Activated CD4-positive, alpha-beta T cell treated with anti-CD3 and anti-CD28 coated beads for 36 hours (primary cell): ENCODE data around the gene SOX6. TPM values are rescaled to one million over a fixed set of nuclear protein-coding genes. Genes with fewer than 3 reads are reported as not detected.

Source experiments
- ATAC-seq: fragments of 200-7000 bp; cut with Tn5 transposase; one replicate; pipeline ENCODE4 v1.10.0; 2021; ENCODE audit warnings: mild to moderate bottlenecking, moderate library complexity
- CTCF ChIA-PET: fragments of 350-600 bp; sonication (Branson Sonifier 250); formaldehyde crosslinking; loops from one replicate; lab custom pipeline; 2021; ENCODE audit warnings: antibody characterized with exemption; lab: Charles Lee
- POLR2A ChIA-PET: fragments of 350-600 bp; sonication (Branson Sonifier 250); formaldehyde crosslinking; loops from one replicate; lab custom pipeline; 2021; ENCODE audit warnings: antibody characterized with exemption, inconsistent platforms; lab: Charles Lee
- DNase-seq: peaks from one replicate; pipeline ENCODE4 v3.0.0-alpha.2; 2020
- H3K27ac Mint-ChIP-seq: one replicate; pipeline ENCODE4 v1.8.0; 2021; ENCODE audit warnings: mixed read lengths
- H3K27me3 Mint-ChIP-seq: one replicate; pipeline ENCODE4 v1.8.0; 2021; ENCODE audit warnings: mixed read lengths
- H3K36me3 Mint-ChIP-seq: one replicate; pipeline ENCODE4 v1.8.0; 2021; ENCODE audit warnings: low read depth, mixed read lengths
- H3K4me1 Mint-ChIP-seq: one replicate; pipeline ENCODE4 v1.8.0; 2021; ENCODE audit warnings: mixed read lengths
- H3K4me3 Mint-ChIP-seq: one replicate; pipeline ENCODE4 v1.8.0; 2021; ENCODE audit warnings: mild to moderate bottlenecking, moderate library complexity, mixed read lengths
- H3K9me3 Mint-ChIP-seq: one replicate; pipeline ENCODE4 v1.8.0; 2021; ENCODE audit warnings: low read depth, mixed read lengths
- intact Hi-C, 2 experiments: fragments of 100-400 bp; cut with DNase I in 1 of 2; cut with micrococcal nuclease in 1 of 2; formaldehyde crosslinking; loops; one replicate each; pipeline versions ENCODE4 v1.14.2 to v1.15.1; 2022 to 2024; cut with DNase I, micrococcal nuclease
- total RNA-seq, 2 experiments: library from RNA; stranded (reverse); gene quantifications; one replicate each; pipeline ENCODE4 v1.2.3, GENCODE V29; 2021

Gene SOX6
- total RNA-seq, 2 experiments from 2014 or later: 0.46 TPM; not detected in 1

DNA sequence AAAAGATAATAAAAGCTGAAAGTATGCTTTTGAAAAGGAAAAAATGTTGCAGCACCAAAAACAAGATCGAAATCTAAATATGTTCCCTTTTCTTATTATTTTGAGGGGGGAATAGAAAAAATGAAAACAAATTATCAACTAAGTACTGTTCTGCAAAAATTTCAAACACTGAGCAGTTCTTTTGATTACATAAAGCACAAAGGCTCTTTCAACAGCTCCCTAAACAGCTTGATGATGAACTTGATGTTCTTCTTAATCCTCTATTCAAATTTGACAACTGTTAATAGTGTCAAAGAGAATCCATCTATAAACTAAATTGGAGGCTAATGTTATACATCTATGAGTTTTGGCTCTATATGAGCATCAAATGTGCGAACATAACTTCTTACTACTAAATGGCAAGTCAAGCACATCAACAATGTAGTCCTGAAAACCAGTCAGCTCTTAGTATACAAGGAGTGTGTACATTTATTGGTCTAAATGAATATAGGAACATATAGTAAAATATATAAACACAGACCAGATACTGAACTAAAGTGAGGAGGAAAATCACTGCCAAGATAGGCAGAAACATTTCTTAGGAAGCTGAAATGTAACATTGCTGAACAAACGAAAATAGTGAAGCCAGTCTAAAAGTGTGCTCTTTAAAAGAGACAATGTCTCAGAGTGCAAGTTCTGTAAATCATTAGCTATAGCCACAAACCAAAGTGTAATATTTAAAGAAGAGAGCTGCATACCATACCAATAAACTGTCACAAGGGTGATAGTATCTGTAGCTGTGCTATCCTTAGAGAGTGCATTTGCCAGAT is 94.3 kb downstream of the SOX6 start:
- Mint-ChIP-seq H3K36me3 (no peaks in the 10 kb centered on the region), H3K27me3 (no peaks in the 10 kb centered on the region), H3K9me3 (peaks cover 2% of the 10 kb centered on the region), H3K4me3 (no peak overlapping the region), H3K4me1 (no peaks in the 10 kb centered on the region), H3K27ac (no peak overlapping the region)
- intact Hi-C loops: no loop called here
- ATAC-seq (no peak), DNase-seq (no peak)
- ChIA-PET CTCF (no interaction called here), POLR2A (no interaction called here)

DNA sequence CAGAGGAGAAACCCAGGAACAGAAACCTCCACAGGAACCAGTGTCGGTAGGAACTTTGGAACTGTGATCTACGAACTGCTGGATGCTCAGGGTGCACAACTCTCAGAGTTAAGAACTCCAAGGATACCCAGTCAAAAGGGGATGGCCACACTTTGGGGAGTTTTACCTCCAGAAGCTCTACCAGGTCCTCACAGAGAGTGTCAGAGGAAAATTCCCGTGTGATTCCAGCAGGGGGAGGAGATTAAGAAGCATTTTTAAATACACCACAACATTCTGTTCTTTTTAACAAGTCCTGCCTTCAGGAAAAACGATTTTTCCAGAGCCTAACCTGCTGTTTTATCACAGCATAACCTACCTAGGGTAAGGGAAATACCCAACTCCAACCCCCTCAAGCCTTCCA is 104.0 kb downstream of the SOX6 start:
- ATAC-seq (no peak), DNase-seq (no peak)
- no peak overlapping the region for H3K27ac Mint-ChIP-seq
- ChIA-PET CTCF (no interaction called here), POLR2A (no interaction called here)
- no peaks in the 10 kb centered on the region for H3K36me3 Mint-ChIP-seq
- no peaks in the 10 kb centered on the region for H3K27me3 Mint-ChIP-seq
- H3K4me3 Mint-ChIP-seq: no peak overlapping the region
- intact Hi-C loops: no loop called here
- H3K4me1 Mint-ChIP-seq: no peaks in the 10 kb centered on the region
- H3K9me3 Mint-ChIP-seq: peaks cover 3% of the 10 kb centered on the region

DNA sequence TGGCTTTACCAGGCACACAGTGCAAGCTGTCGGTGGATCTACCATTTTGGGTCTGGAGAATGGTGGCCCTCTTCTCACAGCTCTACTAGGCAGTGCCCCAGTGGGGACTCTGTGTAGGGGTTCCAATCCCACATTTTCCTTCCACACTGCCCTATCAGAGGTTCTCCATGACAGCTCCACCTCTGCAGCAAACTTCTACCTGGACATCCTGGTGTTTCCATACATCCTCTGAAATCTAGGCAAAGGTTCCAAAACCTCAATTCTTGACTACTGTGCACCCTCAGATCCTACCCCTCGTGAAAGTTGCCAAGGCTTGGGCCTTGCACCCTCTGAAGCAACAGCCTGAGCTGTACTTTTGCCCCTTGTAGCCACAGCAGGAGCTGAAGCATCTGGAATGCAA is 108.1 kb downstream of the SOX6 start:
- CTCF ChIA-PET: no interaction called here
- Mint-ChIP-seq H3K4me3 (no peak overlapping the region), H3K4me1 (no peaks in the 10 kb centered on the region), H3K36me3 (no peaks in the 10 kb centered on the region), H3K27me3 (no peaks in the 10 kb centered on the region), H3K9me3 (no peaks in the 10 kb centered on the region), H3K27ac (no peak overlapping the region)
- intact Hi-C loops: no loop called here
- POLR2A ChIA-PET: no interaction called here
- ATAC-seq (no peak), DNase-seq (no peak)

DNA sequence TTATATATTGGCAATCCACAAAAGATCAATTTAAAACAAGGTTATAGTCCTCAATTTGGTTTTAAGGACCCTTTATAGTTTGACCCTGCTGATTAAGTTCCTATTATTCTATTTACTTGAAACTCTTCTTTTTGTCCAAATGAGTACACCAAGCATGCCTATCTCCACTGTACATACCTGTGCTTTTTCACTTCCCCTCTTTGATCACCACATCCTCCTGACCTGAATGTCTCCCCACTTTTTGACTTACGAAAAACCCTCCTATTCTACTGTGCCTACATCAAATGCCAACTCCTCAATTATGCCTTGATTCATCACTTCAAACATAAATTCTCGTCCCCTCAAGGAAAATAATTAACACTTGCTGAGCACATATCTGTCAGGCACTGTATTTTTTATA is 113.5 kb downstream of the SOX6 start:
- ChIA-PET POLR2A (no interaction called here), CTCF (no interaction called here)
- no peak for ATAC-seq
- no peaks in the 10 kb centered on the region for H3K27me3 Mint-ChIP-seq
- H3K36me3 Mint-ChIP-seq: no peaks in the 10 kb centered on the region
- H3K4me1 Mint-ChIP-seq: no peaks in the 10 kb centered on the region
- intact Hi-C loops: no loop called here
- DNase-seq: no peak
- no peak overlapping the region for H3K27ac Mint-ChIP-seq
- H3K9me3 Mint-ChIP-seq: no peaks in the 10 kb centered on the region
- no peak overlapping the region for H3K4me3 Mint-ChIP-seq

DNA sequence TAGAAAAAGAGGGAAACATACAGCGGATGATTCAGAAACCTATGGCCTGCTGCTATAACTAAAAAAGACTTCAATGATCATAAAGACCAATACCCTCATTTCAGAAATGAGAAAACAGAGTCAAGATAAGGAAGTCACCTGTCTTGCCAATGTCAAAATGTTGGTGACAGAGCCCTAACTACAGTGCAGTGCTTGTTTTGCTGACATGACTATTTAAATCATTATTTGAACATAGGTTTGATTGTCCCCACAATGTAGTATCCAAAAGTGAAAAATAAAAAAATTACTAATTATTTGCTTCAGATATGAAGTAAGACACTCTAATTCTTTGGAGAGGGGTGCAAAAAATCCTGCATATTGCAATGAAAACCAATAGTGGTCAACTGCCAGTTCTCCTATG is 115.7 kb downstream of the SOX6 start:
- ChIA-PET CTCF (no interaction called here), POLR2A (no interaction called here)
- no peaks in the 10 kb centered on the region for H3K9me3 Mint-ChIP-seq
- no peak for DNase-seq
- H3K36me3 Mint-ChIP-seq: no peaks in the 10 kb centered on the region
- H3K27me3 Mint-ChIP-seq: no peaks in the 10 kb centered on the region
- intact Hi-C loops: no loop called here
- H3K27ac Mint-ChIP-seq: no peak overlapping the region
- no peaks in the 10 kb centered on the region for H3K4me1 Mint-ChIP-seq
- ATAC-seq: no peak
- no peak overlapping the region for H3K4me3 Mint-ChIP-seq

DNA sequence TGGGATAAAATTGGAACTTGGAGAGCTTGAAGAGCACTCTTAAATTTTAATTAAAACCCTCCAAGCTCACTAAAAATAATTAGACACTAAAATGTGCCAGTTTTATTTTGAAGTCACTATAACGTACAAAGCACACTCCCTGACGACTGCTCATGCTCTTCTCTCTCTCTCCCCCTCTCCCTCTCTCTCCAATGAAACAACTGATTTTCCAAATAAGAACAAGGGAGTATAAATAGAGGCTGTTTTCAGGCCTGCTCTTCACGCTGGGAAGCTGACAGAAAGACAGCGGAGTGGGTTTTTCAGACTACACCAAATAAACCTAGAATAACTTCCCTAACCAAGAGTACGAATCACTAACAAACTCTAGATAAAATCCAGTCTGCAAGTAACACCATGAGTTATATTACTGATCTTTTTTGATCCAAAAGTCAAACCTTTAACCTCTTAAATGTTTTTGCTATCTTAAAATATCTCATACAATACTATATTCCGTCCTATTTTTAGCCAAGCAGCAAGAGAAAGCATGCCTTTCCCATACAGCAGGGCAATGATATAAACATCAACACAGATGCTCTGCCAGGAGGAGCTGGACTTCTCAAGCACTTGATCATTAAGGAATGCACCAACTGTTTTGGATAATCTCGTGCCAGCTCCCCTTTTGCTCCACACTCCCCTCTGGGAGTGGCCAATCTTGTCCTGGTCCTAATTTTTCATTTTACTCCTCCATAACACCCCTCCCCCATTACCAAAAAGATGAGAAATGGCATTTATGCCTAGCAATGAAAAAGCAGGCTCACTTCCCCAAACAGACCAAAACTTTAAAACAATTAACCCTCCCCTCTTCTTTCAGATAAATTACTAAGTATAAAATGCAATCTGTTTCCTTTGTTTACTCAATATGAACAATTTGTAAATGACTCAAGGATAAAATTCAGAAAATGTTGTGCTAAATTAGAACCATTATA is 116.9 kb downstream of the SOX6 start:
- no peaks in the 10 kb centered on the region for H3K9me3 Mint-ChIP-seq
- H3K4me1 Mint-ChIP-seq: no peaks in the 10 kb centered on the region
- intact Hi-C loops: no loop called here
- no peaks in the 10 kb centered on the region for H3K36me3 Mint-ChIP-seq
- no peak for DNase-seq
- no peak overlapping the region for H3K27ac Mint-ChIP-seq
- no peak overlapping the region for H3K4me3 Mint-ChIP-seq
- no peaks in the 10 kb centered on the region for H3K27me3 Mint-ChIP-seq
- CTCF ChIA-PET: no interaction called here
- POLR2A ChIA-PET: no interaction called here
- ATAC-seq: no peak

DNA sequence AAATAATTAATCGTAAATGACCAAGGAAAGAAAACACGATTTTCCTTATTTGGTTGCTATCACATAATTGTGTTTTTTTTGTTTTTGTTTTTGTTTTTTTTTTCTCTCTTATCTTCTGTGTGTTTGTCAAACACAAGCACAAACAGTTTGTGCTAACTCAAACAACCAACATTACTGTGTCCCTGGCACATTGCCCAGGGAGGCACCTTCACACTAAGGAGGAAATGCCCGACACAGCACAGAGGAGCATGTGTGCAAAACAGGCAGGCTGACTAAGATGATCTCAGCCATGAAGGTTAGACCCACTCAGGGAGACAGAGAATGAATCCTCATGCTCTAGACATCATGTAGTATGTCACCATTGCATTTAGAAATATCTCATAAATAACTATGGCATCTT is 130.1 kb downstream of the SOX6 start:
- Mint-ChIP-seq H3K36me3 (no peaks in the 10 kb centered on the region), H3K4me3 (no peak overlapping the region), H3K4me1 (no peaks in the 10 kb centered on the region), H3K27me3 (no peaks in the 10 kb centered on the region), H3K27ac (no peak overlapping the region), H3K9me3 (no peaks in the 10 kb centered on the region)
- intact Hi-C loops: no loop called here
- ChIA-PET CTCF (no interaction called here), POLR2A (no interaction called here)
- ATAC-seq (no peak), DNase-seq (no peak)

DNA sequence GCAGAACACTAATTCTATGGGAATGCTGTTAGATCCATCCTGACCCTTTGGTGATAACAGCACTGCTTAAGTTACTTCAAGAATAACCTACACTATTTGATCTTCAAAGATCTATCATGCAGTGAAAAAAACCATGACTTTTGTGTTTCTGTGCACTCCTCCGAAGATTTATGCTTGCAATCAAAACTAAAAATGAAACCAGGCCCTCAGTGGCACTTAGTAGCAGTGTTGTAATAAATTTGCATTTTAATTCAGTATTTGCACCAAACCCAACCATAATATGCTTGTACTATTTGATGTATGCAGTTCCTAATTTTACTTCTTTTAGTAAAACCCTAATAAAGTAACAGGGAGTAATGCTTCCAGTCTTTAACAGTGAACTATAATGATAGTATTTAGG is 130.7 kb downstream of the SOX6 start:
- intact Hi-C loops: no loop called here
- Mint-ChIP-seq H3K4me1 (no peaks in the 10 kb centered on the region), H3K27ac (no peak overlapping the region), H3K27me3 (no peaks in the 10 kb centered on the region), H3K9me3 (no peaks in the 10 kb centered on the region), H3K36me3 (no peaks in the 10 kb centered on the region), H3K4me3 (no peak overlapping the region)
- no peak for DNase-seq
- no peak for ATAC-seq
- ChIA-PET CTCF (no interaction called here), POLR2A (no interaction called here)

DNA sequence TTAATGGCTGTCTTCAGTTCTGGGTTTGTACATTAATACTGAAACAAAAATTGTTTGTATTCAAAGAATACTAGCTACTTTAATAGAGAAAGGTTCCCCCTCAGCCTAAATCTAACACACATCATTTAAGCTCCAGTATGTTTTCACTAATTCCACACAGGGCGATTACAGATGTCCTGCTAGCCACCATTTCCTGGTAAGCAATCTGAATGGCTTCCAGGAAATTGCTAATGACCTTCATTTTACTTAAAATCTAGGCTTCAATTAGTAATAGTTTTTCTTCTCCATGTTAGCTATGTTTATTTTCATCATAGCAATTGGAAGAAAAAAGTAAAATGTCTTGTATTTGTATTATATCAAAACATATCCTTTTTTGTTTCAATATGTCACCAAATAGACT is 132.8 kb downstream of the SOX6 start:
- CTCF ChIA-PET: no interaction called here

DNA sequence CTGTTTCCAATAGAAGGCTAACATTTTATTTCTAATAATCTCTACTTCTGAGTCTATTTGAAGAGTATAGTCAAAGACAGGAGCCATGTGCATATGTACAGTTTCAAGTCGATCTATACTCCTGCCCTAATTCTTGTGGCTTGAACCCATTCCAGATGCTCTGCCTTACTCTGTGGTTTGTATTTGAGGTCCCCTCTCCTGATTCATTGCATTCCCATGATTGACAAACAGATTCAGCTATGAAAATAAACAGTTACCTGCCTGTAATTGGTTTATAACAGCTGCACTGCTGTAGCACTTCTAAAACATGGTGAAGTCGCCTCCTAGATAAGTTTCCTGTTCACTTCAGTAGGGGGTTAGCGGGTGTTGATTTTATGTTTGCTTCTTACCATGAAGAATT is 138.7 kb downstream of the SOX6 start:
- H3K9me3 Mint-ChIP-seq: no peaks in the 10 kb centered on the region
- no peak for DNase-seq
- ChIA-PET POLR2A (no interaction called here), CTCF (no interaction called here)
- H3K27ac Mint-ChIP-seq: no peak overlapping the region
- no peaks in the 10 kb centered on the region for H3K4me1 Mint-ChIP-seq
- H3K4me3 Mint-ChIP-seq: no peak overlapping the region
- ATAC-seq: no peak
- no peaks in the 10 kb centered on the region for H3K36me3 Mint-ChIP-seq
- intact Hi-C loops: no loop called here
- H3K27me3 Mint-ChIP-seq: no peaks in the 10 kb centered on the region

More for the DNA sequence above, 132.8 kb downstream of the SOX6 start:
- Mint-ChIP-seq H3K36me3 (no peaks in the 10 kb centered on the region), H3K4me1 (no peaks in the 10 kb centered on the region), H3K27me3 (no peaks in the 10 kb centered on the region), H3K27ac (no peak overlapping the region), H3K9me3 (no peaks in the 10 kb centered on the region), H3K4me3 (no peak overlapping the region)
- ATAC-seq (no peak), DNase-seq (no peak)
- POLR2A ChIA-PET: no interaction called here
- intact Hi-C loops: no loop called here

DNA sequence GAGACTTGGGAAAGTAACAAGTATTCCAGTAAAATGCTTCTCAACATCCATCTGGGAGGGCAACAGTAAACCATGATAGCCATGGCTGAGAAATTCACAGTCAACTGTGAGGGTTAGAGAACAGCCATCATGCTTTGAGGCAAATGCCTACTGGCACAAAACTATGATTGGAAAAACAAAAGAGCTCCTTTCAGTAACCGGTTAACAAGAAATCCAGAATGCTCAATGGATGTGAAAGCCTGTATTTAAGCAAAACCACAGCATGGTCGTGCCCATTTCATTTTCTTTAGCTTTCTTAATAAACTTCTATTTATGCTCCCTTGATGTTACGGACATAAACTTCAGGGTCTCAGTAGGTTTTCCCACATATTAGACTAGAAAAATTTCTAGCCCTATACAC is 139.5 kb downstream of the SOX6 start:
- POLR2A ChIA-PET: no interaction called here
- intact Hi-C loops: no loop called here
- DNase-seq (no peak), ATAC-seq (no peak)
- Mint-ChIP-seq H3K9me3 (no peaks in the 10 kb centered on the region), H3K4me1 (no peaks in the 10 kb centered on the region), H3K4me3 (no peak overlapping the region), H3K27me3 (no peaks in the 10 kb centered on the region), H3K36me3 (no peaks in the 10 kb centered on the region), H3K27ac (no peak overlapping the region)
- CTCF ChIA-PET: no interaction called here

DNA sequence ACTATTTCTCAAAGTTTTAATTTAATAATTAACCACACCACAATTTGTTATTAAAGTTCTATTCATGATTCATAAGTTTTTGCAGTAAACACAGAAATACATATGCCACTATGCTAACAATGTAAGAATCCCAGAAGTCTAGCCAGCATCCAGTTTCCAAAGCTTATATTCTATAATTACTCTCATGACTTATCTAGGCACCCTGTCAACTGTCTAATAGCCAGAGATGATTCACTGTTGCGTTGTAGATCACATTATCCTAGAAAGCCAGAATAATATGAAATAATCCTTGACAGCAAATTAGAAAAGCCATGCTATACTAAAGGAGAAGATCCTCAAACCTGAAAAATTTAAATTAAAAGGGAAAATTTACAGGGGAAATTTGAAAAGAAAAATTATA is 141.0 kb downstream of the SOX6 start:
- Mint-ChIP-seq H3K4me3 (no peak overlapping the region), H3K36me3 (no peaks in the 10 kb centered on the region), H3K27me3 (no peaks in the 10 kb centered on the region), H3K4me1 (no peaks in the 10 kb centered on the region), H3K9me3 (no peaks in the 10 kb centered on the region), H3K27ac (no peak overlapping the region)
- POLR2A ChIA-PET: no interaction called here
- CTCF ChIA-PET: no interaction called here
- intact Hi-C loops: no loop called here
- ATAC-seq (no peak), DNase-seq (no peak)
